Osteoblast (primary cell): Measurements from ENCODE around the gene ADD1. TPM values are rescaled to one million over a fixed set of nuclear protein-coding genes. Genes with fewer than 3 reads are reported as not detected.

Experiments used
- DNase-seq: peaks from one replicate; pipeline ENCODE4 v3.0.0; 2011; ENCODE audit warnings: low spot score, mixed read lengths; ENCODE audit not compliant: insufficient read length; ENCODE audit errors: missing footprints
- H2AFZ ChIP-seq: 2 replicates; pipeline ENCODE4 v1.6.0; 2011; ENCODE audit warnings: mild to moderate bottlenecking, low read length
- H3K27ac ChIP-seq: 2 replicates; pipeline ENCODE4 v1.5.1; 2011; ENCODE audit warnings: mild to moderate bottlenecking, low read depth, low read length, moderate library complexity
- H3K27me3 ChIP-seq: 2 replicates; pipeline ENCODE4 v1.6.0; 2012; ENCODE audit warnings: mild to moderate bottlenecking, control low read depth, inconsistent platforms, low read length, moderate library complexity; ENCODE audit not compliant: insufficient read depth
- H3K36me3 ChIP-seq: 2 replicates; pipeline ENCODE4 v1.5.1; 2011; ENCODE audit warnings: mild to moderate bottlenecking, low read length, control low read depth, moderate library complexity; ENCODE audit not compliant: insufficient read depth
- H3K4me1 ChIP-seq: 2 replicates; pipeline ENCODE4 v1.5.1; 2011; ENCODE audit warnings: mild to moderate bottlenecking, low read length, control low read depth, moderate library complexity; ENCODE audit not compliant: insufficient read depth
- H3K4me2 ChIP-seq: 2 replicates; pipeline ENCODE4 v1.6.0; 2011; ENCODE audit warnings: mild to moderate bottlenecking, low read length; ENCODE audit not compliant: insufficient read depth
- H3K4me3 ChIP-seq: fragments of 200-600 bp; sonication (generic); 3 replicates; pipeline ENCODE4 v1.5.1; 2012; ENCODE audit warnings: mild to moderate bottlenecking, low read length, inconsistent platforms; ENCODE audit not compliant: insufficient read depth
- H3K79me2 ChIP-seq: 2 replicates; pipeline ENCODE4 v1.6.0; 2012; ENCODE audit warnings: mild to moderate bottlenecking, low read length, control low read depth, inconsistent platforms; ENCODE audit not compliant: insufficient read depth
- H3K9me3 ChIP-seq: 2 replicates; pipeline ENCODE4 v1.5.1; 2011; ENCODE audit warnings: low read depth, low read length, control low read depth
- H4K20me1 ChIP-seq: 2 replicates; pipeline ENCODE4 v1.6.0; 2012; ENCODE audit warnings: mild to moderate bottlenecking, low read length, control low read depth; ENCODE audit not compliant: insufficient read depth
- total RNA-seq: library from RNA; depleted of rRNA; stranded (reverse); fragments of >200 nt; gene quantifications from 2 replicates; pipeline ENCODE4 v1.2.3, GENCODE V29; 2012
- TF ChIP-seq, protein P1 (sequence below): IDR thresholded peaks from 2 replicates; pipeline ENCODE4 v1.5.1; 2011; ENCODE audit warnings: mild to moderate bottlenecking, low read depth, low read length, moderate library complexity; ENCODE audit errors: extremely low read depth

Gene ADD1
- total RNA-seq, 1 donor: 200 TPM

- TF ChIP-seq, protein P1, sequence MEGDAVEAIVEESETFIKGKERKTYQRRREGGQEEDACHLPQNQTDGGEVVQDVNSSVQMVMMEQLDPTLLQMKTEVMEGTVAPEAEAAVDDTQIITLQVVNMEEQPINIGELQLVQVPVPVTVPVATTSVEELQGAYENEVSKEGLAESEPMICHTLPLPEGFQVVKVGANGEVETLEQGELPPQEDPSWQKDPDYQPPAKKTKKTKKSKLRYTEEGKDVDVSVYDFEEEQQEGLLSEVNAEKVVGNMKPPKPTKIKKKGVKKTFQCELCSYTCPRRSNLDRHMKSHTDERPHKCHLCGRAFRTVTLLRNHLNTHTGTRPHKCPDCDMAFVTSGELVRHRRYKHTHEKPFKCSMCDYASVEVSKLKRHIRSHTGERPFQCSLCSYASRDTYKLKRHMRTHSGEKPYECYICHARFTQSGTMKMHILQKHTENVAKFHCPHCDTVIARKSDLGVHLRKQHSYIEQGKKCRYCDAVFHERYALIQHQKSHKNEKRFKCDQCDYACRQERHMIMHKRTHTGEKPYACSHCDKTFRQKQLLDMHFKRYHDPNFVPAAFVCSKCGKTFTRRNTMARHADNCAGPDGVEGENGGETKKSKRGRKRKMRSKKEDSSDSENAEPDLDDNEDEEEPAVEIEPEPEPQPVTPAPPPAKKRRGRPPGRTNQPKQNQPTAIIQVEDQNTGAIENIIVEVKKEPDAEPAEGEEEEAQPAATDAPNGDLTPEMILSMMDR: no peak
- Histone ChIP-seq H3K4me3 (peak overlapping the region; percentile 8), H3K4me2 (peak overlapping the region; percentile 52), H3K36me3 (peaks cover 18% of the 10 kb centered on the region), H3K4me1 (peaks cover 19% of the 10 kb centered on the region), H3K27ac (peak overlapping the region; percentile 30), H3K79me2 (no peaks in the 10 kb centered on the region), H4K20me1 (no peaks in the 10 kb centered on the region), H3K9me3 (no peaks in the 10 kb centered on the region), H2AFZ (no peak overlapping the region), H3K27me3 (no peaks in the 10 kb centered on the region)
- peak; percentile 61 for DNase-seq
Observed at GRCh38 chr4:2837110-2837903, 6.3 kb upstream of the ADD1 start.

GRCh38 chr4:2837904-2838496 is 5.6 kb upstream of the ADD1 start:
- peak; percentile 94 for DNase-seq
- H3K27me3 ChIP-seq: no peaks in the 10 kb centered on the region
- H3K9me3 ChIP-seq: no peaks in the 10 kb centered on the region
- H4K20me1 ChIP-seq: no peaks in the 10 kb centered on the region
- peaks cover 26% of the 10 kb centered on the region for H3K4me1 ChIP-seq
- peak overlapping the region; percentile 52 for H3K4me2 ChIP-seq
- peak overlapping the region; percentile 8 for H3K4me3 ChIP-seq
- peaks cover 17% of the 10 kb centered on the region for H3K36me3 ChIP-seq
- H3K27ac ChIP-seq: peak overlapping the region; percentile 30
- H3K79me2 ChIP-seq: peaks cover 2% of the 10 kb centered on the region
- peak overlapping the region; percentile 13 for H2AFZ ChIP-seq
- TF ChIP-seq, protein P1: no peak

- peaks cover 13% of the 10 kb centered on the region for H3K36me3 ChIP-seq
- no peak overlapping the region for H3K4me3 ChIP-seq
- no peak for DNase-seq
- TF ChIP-seq, protein P1: no peak
- H3K9me3 ChIP-seq: no peaks in the 10 kb centered on the region
- peaks cover 7% of the 10 kb centered on the region for H3K79me2 ChIP-seq
- H4K20me1 ChIP-seq: no peaks in the 10 kb centered on the region
- peaks cover 27% of the 10 kb centered on the region for H3K4me1 ChIP-seq
- H3K27ac ChIP-seq: no peak overlapping the region
- no peak overlapping the region for H2AFZ ChIP-seq
- H3K27me3 ChIP-seq: no peaks in the 10 kb centered on the region
- no peak overlapping the region for H3K4me2 ChIP-seq
Observed at GRCh38 chr4:2839060-2839459, 4.6 kb upstream of the ADD1 start.

DNA sequence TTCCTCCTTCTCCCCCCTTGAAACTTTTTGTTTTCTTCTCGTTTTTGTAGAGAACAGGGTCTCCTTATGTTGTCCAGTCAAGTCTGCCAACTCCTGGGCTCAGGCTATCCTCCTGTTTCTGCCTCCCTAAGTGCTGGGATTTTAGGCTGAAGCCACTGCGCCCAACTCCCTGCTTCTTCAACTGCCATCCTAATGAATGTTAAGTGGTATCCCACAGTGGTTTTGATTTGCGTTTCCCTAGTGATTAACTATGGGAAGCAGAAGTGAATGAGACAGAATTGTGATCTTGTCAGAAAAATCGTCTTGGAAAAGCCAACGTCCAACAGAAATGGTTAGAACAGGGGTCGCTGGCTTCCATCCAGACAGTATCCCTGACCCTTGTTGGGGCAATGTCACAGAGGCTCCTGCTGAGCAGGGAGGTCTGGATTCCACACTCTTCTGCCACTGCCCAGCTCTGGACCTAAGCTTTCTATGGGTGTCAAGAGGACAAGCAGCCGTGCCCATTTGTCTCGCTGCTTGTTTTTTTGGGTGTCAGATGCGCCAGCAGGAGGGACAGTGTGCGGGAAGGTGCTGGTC is 869 bp upstream of the ADD1 start:
- peak; percentile 80 for DNase-seq
- Histone ChIP-seq H3K27ac (peak overlapping the region; percentile 78), H3K36me3 (no peaks in the 10 kb centered on the region), H2AFZ (peak overlapping the region; percentile 85), H3K9me3 (no peaks in the 10 kb centered on the region), H4K20me1 (peaks cover 30% of the 10 kb centered on the region), H3K4me1 (peaks cover 22% of the 10 kb centered on the region), H3K4me3 (peak overlapping the region; percentile 89), H3K4me2 (peak overlapping the region; percentile 95), H3K27me3 (no peaks in the 10 kb centered on the region), H3K79me2 (peaks cover 44% of the 10 kb centered on the region)
- TF ChIP-seq, protein P1: no peak
